GM12878 (cell line): ENCODE measurements around the gene ACVR1B. TPM values are rescaled to one million over a fixed set of nuclear protein-coding genes. Genes with fewer than 3 reads are reported as not detected.

Experiments used
- GATAD2B ChIP-seq: fragments of 450-650 bp; conservative IDR thresholded peaks from 2 replicates; pipeline ENCODE4 v1.6.1; 2017; ENCODE audit warnings: low read depth, mild to moderate bottlenecking, moderate library complexity
- IKZF2 ChIP-seq, 2 experiments: fragments of 450-650 bp; IDR thresholded peaks; 2 replicates each; pipeline ENCODE4 v1.6.1; 2017; ENCODE audit warnings: mild to moderate bottlenecking in 2 of 2, moderate library complexity in 2 of 2
- NFYA ChIP-seq: IDR thresholded peaks from 2 replicates; pipeline ENCODE4 v1.6.1; 2011; ENCODE audit warnings: low read depth, mild to moderate bottlenecking, low read length, improper control_type of control experiment, borderline replicate concordance
- SMARCA5 ChIP-seq: fragments of 450-650 bp; IDR thresholded peaks from 2 replicates; pipeline ENCODE4 v1.6.1; 2017; ENCODE audit warnings: mild to moderate bottlenecking
- SP1 ChIP-seq: IDR thresholded peaks from one replicate; pipeline ENCODE4 v1.6.1; 2011; ENCODE audit warnings: low read depth, low read length
- STAT3 ChIP-seq: IDR thresholded peaks from 2 replicates; pipeline ENCODE4 v1.6.1; 2011; ENCODE audit warnings: low read depth, low read length, improper control_type of control experiment
- TBL1XR1 ChIP-seq: IDR thresholded peaks from 2 replicates; pipeline ENCODE4 v1.6.1; 2012; ENCODE audit warnings: low read depth, low read length, improper control_type of control experiment
- YY1 ChIP-seq: IDR thresholded peaks from 2 replicates; pipeline ENCODE4 v1.6.1; 2011; ENCODE audit warnings: low read depth, mild to moderate bottlenecking, low read length
- polyA plus RNA-seq, 11 experiments: library from polyadenylated mRNA; depleted of rRNA in 4 of 11; unstranded in 6 of 11; stranded (reverse) in 5 of 11; fragments of >200 nt; fragmentation: Nextera tagmentation in 4 of 11; fragmentation: Illumina TruSeq in 1 of 11; extraction: Ambion mirVana in 4 of 11; extraction: Trizol in 1 of 11; gene quantifications; 1 replicate in 1 of 11; 2 replicates in 10 of 11; pipeline versions ENCODE4 v1.2.1 to v1.2.3, GENCODE V29; 2011 to 2016; ENCODE audit warnings: inconsistent platforms in 2 of 11, missing spikeins in 2 of 11, low read depth in 1 of 11
- total RNA-seq, 4 experiments: library from RNA; depleted of rRNA in 3 of 4; stranded (reverse); fragments of >200 nt in 3 of 4; fragmentation: Illumina TruSeq in 1 of 4; extraction: Trizol in 1 of 4; gene quantifications; 2 replicates each; pipeline versions ENCODE4 v1.2.1 to v1.2.3, GENCODE V29; 2013 to 2021
- TF ChIP-seq, protein P1 (sequence below): fragments of 450-650 bp; IDR thresholded peaks from 2 replicates; pipeline ENCODE4 v1.6.1; 2017; ENCODE audit warnings: antibody characterized with exemption, mild to moderate bottlenecking, moderate library complexity
- TF ChIP-seq, protein P2 (sequence below): fragments of 450-650 bp; IDR thresholded peaks from 2 replicates; pipeline ENCODE4 v1.6.1; 2014; ENCODE audit warnings: mild to moderate bottlenecking
- TF ChIP-seq, protein P3 (sequence below): IDR thresholded peaks from 2 replicates; pipeline ENCODE4 v1.6.1; 2012; ENCODE audit warnings: low read depth, low read length, improper control_type of control experiment

Gene ACVR1B
- total and polyA plus RNA-seq, 10 of the 15 experiments (the other 5 are each of a cell fraction or from before 2014, with no cell fraction given) = 0.02 to 0.69 (median 0.16) TPM; not detected in 2

DNA sequence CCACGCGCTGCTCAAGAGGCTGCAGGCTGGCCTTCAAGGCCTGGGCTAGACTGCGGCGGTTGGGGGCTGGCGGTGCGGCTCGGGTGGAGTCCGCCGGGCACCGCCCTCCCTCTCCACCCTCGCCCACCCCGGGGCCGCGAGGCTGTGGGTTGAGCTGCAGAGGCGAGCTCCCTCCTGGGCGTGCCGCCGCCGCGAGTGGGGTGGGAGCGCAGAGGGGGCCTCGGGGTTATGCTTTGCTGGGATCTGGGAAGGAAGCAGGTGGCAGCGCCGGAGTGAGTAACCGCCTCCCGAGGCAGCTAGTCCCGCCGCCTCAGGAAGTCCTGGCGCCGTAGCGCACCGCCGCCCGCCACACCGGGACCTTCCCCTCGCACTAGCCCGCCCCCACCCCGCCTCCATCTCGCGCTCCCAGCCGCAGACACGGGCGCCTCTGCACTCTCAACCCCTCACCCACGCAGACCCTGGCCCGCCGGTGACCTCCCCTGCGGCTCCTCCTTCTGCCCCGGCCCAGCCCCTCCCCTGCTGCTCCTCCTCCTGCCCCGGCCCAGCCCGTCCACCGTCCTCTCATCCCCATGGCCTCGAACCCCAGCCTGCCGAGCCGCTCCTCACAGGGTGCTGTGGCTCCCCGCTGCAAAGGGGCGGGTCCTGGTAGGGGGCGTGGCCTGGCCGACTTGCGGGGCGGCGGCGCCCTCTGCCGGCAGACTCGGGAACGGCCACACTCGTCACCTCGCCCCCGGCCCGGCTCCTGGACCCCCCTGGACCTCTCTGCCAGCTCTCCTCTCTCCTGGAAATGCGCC is 71.9 kb downstream of the ACVR1B start (continued):
- TF ChIP-seq, protein P1, sequence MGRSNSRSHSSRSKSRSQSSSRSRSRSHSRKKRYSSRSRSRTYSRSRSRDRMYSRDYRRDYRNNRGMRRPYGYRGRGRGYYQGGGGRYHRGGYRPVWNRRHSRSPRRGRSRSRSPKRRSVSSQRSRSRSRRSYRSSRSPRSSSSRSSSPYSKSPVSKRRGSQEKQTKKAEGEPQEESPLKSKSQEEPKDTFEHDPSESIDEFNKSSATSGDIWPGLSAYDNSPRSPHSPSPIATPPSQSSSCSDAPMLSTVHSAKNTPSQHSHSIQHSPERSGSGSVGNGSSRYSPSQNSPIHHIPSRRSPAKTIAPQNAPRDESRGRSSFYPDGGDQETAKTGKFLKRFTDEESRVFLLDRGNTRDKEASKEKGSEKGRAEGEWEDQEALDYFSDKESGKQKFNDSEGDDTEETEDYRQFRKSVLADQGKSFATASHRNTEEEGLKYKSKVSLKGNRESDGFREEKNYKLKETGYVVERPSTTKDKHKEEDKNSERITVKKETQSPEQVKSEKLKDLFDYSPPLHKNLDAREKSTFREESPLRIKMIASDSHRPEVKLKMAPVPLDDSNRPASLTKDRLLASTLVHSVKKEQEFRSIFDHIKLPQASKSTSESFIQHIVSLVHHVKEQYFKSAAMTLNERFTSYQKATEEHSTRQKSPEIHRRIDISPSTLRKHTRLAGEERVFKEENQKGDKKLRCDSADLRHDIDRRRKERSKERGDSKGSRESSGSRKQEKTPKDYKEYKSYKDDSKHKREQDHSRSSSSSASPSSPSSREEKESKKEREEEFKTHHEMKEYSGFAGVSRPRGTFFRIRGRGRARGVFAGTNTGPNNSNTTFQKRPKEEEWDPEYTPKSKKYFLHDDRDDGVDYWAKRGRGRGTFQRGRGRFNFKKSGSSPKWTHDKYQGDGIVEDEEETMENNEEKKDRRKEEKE = no peak
- TF ChIP-seq STAT3 = no peak
- TF ChIP-seq, protein P2, sequence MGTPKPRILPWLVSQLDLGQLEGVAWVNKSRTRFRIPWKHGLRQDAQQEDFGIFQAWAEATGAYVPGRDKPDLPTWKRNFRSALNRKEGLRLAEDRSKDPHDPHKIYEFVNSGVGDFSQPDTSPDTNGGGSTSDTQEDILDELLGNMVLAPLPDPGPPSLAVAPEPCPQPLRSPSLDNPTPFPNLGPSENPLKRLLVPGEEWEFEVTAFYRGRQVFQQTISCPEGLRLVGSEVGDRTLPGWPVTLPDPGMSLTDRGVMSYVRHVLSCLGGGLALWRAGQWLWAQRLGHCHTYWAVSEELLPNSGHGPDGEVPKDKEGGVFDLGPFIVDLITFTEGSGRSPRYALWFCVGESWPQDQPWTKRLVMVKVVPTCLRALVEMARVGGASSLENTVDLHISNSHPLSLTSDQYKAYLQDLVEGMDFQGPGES = 0 out of 2 replicates have a peak, but pooled peaks have one; percentile 38
- TF ChIP-seq, protein P3, sequence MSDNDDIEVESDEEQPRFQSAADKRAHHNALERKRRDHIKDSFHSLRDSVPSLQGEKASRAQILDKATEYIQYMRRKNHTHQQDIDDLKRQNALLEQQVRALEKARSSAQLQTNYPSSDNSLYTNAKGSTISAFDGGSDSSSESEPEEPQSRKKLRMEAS = no peak
- TF ChIP-seq SP1 = peak; percentile 76
- TF ChIP-seq TBL1XR1 = 0 out of 2 replicates have a peak, but pooled peaks have one; percentile 20
- TF ChIP-seq NFYA = no peak
- TF ChIP-seq IKZF2 (IDR thresholded peaks at IDR 0.05) = peak; percentile 7 to 8; a peak in 1 of 4 replicates
- TF ChIP-seq SMARCA5 = peak; percentile 92
- TF ChIP-seq YY1 = peak; percentile 27; the same call in 1 of the 2 replicates
- TF ChIP-seq GATAD2B = peak; percentile 68
